NCI-H1105 treated with DMSO at 0.1 percent for 48 hours (cell line): ENCODE results near the gene GPATCH4.
A peak's percentile ranks its signal among the peaks of the same experiment; 100 is the strongest.
"Not testable (repeated sequence)": the region's sequence is repeated elsewhere in the genome, so short reads cannot be mapped to it uniquely, and the experiment has no call there.

Experiments used
- DNase-seq: peaks from one replicate; lab custom pipeline; 2025; lab: John Stamatoyannopoulos, UW

GPATCH4 gene

DNA sequence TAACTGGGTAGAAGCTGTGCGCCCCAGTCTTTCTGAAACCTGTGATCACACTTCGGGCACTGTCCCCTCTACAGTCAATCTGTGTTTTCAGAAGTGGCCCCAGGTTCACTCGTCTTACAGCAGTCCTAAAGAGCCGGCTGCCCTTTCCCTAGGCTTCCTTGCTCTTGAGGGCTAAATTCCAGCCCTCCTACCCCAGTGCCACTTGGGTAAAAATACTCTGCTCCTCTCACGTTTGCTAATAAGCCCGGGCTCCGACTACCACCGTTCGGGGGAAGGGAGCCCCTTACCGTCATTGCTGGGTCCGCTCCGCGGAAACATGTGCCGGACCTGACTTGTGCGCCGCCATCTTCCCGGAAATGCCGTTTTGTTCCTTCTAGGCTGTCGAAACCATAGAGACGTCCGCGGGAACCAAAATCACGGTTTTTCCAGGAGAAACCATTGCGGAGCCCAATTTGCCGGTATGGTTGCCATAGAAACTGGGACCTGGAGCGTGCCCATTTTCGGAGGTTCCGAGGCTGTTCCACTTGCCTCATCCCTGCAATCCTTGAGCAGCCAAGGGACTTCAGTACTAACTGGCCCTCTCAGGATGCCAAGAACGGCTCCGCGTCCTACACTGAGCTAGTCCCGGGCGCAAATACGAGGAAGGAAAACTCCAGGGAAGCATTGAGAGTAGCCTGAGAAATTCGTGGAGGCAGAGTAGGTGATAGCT, at the start of gene GPATCH4:
Gene GPATCH4 (minus strand): TSS at position 358 of the 709 bp plus-strand sequence.
- peak; percentile 86 for DNase-seq

DNA sequence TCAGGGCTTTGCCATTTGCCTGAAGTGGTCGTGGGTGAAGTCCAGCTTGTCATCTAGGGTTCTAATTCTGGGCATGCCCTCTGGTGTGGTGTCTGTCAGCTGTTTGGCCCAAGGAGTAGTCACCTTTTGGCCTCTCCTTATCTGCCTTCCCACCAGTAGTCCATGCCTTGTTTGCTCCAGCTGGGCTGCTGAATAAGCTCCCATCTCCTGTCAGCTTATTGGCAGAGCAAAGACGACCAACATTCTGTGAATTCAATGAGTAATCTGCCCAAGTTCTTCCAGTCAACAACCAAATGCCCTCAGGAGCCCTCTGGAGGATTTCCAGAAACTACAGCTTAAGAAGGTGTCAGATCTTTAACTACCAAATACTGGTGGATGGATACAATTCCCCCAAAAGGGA, 47.7 kb upstream of the GPATCH4 start:
- DNase-seq, result no peak

DNA sequence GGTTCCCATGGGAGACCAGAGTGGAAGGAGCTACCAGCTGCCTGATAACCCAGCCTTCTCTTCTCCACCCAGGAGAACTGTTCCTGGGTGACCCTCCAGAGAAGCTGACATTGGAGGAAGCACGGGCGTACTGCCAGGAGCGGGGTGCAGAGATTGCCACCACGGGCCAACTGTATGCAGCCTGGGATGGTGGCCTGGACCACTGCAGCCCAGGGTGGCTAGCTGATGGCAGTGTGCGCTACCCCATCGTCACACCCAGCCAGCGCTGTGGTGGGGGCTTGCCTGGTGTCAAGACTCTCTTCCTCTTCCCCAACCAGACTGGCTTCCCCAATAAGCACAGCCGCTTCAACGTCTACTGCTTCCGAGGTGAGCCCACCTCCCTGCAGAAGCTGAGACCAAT, 47.2 kb upstream of the GPATCH4 start:
- no peak for DNase-seq

DNA sequence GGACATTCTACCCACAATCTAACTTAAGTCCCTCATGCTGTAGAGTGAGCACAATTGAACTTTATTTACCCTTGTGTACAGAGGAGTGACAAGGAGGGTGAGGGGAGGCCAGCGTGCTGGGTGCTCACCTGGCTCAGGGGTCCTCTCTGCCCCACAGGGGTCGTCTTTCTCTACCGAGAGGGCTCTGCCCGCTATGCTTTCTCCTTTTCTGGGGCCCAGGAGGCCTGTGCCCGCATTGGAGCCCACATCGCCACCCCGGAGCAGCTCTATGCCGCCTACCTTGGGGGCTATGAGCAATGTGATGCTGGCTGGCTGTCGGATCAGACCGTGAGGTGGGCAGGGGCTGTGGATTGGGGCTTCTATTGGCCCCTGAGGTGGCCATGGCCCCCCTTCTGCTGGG, 46.1 kb upstream of the GPATCH4 start:
- DNase-seq, result no peak

DNA sequence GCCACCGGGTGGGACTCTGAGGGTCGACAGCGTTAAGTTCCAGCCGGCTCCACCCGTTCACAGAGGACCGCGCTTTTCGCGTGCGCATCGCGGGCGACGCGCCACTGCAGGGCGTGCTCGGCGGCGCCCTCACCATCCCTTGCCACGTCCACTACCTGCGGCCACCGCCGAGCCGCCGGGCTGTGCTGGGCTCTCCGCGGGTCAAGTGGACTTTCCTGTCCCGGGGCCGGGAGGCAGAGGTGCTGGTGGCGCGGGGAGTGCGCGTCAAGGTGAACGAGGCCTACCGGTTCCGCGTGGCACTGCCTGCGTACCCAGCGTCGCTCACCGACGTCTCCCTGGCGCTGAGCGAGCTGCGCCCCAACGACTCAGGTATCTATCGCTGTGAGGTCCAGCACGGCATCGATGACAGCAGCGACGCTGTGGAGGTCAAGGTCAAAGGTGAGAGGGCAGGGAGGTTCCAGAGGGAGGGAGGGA, 45.5 kb upstream of the GPATCH4 start:
- no peak for DNase-seq

DNA sequence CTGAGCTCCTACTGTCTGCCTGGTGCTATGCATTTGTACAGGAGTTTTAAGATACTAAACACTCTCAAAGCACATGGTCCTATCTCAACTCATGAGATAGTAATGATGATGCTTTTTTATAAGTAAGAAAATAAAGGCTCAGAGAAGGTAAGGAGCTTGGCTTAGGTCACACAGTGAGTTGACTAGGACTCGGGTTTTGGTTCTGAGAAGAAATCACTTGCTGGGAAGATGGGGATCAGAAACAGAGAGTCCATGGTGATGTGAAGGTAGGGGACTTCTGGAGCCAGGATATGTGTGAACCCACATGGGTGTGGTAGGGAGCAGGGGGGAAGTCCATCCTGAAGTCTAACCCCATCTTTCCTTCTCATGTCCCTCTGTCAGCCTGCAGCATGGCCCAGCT, 44.4 kb upstream of the GPATCH4 start:
- DNase-seq, result no peak

DNA sequence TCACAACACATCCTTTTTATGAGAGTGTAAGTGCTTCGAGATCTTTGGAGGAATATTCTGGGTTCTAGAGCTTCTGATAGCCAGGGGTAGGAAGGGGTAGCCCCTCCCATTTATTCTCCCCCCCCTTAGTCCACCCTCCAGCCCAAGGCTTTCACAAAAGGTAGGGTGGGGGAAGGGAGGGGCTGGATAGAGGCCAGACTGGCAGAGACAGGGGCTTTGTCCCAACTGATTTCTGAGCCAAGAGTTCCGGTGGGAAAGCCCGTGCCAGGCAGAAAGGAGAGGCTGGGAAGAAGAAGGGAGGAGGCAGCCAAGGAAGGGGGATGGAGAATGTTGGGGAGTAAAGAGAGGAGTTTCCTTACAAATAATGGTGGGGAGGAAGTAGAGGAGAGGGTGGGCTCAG, 43.8 kb upstream of the GPATCH4 start:
- no peak for DNase-seq

DNA sequence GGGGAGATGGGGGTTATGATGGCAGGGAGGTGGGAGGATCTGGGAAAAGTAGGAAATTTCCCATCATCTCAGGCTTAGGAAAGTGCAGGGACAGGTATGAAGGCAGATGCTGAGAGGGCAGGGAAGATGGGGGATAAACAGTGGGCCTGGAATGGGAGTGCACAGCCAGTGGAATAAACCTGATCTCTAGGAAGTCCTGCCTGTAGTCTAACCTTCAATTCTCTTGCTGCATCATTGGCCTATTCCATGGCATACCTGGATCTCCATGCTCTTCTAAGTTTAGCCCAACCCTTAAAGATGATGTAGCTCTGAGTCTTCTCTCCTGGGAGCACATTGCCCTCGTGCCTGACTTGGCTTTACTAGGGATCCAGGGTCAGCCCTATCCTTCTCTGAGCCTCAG, 43.4 kb upstream of the GPATCH4 start:
- DNase-seq, result no peak

DNA sequence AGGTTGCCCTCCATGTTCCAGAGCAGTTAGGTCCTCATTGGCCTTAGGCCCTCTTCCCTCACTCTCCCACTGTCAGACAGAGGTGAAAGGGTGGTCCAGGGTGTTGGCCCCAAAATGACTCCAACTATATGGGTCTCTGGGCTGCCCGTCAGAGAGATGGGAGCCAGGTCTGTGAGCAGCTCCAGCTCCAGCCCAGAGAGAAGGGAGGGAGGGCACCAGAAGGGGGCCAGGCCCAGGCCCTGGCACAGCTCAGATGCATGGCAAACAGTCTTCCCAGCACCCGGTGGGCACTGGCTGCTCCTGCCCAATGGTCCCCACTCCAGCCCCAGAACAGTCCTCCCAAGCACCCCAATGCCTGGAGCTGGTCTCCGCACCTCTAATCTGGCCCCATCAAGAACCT, 42.9 kb upstream of the GPATCH4 start:
- no peak for DNase-seq

DNA sequence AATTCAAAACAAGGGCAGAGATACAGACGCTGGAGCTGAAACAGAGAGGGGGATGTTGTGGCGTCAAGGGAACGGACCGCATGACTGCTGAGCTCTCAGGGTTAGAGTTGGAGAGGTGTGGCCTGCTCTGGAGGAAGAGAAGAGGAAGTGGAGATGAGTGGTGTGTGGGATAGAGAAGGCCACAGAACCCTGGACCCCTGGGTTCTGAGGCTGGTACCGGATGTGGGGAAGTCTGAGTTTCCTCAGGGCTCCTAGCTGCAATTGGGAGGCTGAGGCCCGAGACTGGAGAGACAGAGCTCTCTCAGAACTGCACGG, 42.5 kb upstream of the GPATCH4 start:
- no peak for DNase-seq

DNA sequence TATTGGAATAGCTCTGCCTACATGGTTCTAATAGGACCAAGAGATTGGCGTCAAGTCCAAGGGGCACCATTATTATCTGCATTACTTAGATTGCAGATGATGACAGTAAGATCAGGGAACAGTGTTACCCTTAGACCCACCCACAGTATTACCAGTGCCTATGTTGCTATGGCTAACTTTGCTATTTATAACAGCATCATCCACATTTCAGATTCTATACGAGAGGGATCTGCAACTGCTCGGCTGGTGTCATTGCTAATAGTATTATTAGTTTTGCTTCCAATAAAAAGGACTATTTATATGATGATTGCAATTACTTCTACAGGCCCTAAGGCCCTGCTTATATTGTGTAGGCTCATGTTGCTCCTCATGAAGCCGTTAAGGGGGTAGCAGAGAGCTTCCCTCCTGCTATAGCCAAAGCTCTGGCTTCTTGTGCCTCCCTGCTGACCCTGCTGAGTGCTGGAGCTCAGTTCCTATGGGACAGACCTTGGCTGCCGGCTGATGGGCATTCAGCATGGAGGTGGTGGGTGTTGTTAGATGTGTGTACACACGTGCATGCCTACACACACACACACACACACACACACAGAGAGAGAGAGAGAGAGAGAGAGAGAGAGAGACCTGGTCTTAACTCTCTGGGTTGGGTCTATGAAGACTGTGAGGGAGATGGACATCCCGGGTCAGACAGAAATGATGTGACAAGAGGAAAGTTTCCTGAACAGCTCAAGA, 41.9 kb upstream of the GPATCH4 start:
- DNase-seq, result no peak

DNA sequence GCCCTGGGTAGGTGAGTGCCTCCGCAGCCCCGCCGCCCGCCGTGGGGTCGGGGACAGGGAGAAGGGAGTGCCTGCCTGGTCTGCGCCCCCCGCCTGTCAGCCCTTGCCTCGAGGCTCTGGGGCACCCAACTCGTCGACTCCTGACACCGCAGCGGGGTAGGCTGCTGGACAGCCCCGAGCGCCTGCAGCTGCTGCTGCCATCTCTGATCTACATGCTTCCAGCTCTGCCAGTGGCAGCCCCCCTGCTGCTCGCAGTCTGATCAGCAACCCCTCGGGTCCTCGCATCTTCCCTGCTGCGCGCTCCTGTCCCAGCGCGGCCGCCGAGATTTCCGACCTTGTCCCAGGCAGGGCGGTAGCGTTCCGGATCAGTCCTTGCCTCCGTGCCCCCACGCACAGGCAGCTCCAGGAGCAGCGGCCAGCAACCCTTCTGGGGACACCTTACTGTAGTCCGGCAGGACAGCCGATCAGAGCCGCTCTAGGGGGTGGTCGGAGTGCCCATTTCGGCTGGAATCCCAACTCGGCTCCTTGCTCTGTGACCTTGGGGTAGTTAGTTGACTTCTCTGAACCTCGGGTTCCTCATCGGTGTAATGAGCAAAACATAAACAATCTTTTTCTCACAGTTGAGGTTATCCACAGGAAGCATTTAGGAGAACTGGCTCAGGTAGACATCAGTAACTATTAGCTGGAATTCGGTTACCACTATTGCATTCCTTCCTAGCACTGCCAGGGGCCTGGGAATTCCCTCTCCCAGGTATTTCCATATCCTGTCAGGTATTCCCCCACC, 41.2 kb upstream of the GPATCH4 start:
- DNase-seq, result no peak

DNA sequence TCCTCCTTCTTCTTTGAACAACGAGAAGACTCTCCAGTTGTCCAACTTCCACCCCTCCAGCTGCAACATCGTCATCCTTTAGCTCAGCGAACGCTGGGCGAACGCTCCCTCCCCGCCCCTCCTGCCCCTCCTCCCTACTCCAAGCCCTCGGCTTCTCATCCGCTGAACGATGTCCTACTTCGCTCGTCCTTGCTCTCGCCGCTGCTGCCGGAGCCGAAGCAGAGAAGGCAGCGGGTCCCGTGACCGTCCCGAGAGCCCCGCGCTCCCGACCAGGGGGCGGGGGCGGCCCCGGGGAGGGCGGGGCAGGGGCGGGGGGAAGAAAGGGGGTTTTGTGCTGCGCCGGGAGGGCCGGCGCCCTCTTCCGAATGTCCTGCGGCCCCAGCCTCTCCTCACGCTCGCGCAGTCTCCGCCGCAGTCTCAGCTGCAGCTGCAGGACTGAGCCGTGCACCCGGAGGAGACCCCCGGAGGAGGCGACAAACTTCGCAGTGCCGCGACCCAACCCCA, 40.5 kb upstream of the GPATCH4 start, which contains the start of gene BCAN:
Gene BCAN (plus strand): TSS at position 357 of the 504 bp plus-strand sequence. CDS start 3,938 bp downstream, outside the sequence.
- peak; percentile 59 for DNase-seq

DNA sequence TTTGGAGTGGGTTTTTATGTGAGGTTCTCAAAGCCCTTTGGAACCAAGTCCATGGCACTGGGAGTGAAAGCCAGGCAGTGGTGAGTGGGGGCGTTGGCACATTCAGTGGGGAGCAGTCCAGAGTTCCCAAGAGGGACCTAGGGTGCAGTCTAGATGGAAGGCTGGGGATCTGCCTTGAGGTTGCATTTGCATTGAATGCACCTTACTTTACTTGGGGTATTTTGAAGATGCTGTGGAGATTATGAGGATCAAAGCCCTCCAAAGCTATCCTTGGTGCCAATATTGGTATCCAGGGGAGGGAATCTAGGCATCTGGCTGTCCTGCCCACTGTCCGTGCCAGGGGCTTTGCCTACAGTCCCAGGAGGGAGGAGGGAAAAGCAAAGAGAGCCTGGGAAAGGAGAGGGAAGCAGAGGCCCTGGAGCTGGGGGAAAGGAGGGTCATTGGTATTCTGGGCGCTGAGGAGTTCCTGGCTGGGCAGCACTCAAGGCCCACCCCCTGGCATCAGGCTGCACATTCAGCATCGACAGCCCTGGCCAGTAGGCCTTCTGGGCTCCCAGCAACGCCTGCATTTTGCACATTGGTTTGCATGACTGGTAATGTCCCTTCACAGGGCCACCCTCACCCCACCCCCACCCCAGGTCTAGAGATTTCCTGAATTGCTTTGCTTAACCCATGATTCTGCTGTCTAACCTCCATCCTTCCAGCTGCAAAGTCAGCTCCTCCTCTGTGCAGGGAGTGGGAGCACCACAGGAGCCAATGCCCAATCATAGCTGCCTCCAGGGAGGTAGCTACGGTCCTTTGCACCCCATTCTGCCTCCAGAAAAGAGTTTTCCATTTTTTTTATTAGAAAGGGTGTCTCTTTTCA, 39.8 kb upstream of the GPATCH4 start:
- no peak for DNase-seq

DNA sequence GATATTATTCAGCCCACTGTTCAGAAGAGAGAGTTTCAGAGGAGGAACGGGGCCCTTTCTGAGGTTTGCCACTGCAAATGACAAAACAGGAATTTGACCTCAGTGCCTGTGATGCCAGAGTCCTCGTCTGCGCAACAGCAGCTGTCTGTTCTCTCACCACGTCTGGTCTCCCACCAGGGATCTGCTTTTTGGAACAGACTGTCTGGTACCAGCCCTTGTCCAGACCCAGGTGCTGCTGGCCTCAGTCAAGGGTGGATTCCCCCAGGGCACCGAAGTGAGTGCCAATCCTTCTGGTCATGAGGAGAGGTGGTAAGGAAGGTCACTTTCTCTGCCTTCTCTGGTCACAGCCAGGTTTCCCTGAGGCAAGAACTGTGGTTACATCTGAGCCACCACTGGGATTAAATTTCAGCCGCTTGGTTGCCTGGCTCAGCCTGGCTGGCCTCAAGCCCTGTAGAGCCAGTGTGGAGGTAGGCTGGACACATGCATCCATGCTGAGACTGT, 38.4 kb upstream of the GPATCH4 start:
- DNase-seq, result no peak

DNA sequence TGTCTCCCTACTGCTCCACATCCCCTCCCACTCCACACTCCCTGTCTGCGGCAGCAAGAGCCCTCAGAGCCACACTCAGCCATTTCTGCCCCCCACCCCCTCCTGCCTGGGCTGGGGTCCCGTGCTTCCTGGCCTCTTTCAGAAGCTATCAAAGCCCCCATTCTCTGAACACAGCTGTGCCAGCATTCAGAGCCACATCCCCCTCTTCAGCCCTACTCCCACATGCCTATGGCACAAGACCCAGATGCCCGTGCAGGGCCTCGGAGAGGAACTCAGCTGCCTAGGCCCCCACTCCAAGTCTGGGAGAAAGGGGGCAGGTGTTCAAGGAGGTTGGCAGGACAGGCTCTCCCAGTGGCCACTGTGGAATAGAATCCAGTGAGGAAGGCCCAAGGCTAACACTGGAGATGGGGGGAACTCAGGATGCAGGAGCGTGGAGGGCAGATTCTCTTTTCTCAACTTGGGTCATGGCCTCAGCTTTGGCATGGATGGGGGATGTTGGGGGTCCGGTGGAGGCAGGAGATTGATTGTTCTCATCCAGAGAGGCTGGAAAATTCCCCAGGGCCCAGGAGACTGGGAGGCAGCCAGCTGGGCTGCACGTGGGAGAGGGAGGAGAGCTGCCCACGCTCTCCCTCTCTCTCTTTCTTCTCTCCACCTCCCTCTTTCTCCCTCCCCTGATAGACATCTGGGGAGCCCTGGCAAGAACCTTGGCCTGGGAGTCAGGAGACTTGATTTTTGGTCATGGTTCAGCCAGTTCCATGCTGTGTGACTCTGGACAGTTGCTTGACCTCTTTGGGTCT, 37.1 kb upstream of the GPATCH4 start:
- no peak for DNase-seq

DNA sequence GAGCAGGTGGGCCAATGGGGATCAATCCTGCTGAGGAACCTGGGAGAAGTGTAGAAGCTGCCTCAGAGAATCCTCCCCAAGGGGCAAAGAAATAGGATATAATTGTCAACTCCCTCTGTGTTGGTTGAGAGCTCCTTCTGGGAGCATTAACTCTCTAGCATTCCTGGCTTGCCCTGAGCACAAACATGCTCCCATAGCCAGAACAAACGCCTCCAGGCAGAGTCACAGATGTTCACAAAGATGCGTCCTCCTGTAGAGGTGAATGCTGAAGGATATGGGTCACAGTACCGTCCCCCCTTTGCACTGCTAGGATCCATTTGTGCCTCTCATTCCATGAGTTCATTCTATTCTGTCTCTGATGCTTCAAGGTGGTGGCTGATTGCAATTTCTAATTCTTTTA, 31.1 kb upstream of the GPATCH4 start:
- no peak for DNase-seq

DNA sequence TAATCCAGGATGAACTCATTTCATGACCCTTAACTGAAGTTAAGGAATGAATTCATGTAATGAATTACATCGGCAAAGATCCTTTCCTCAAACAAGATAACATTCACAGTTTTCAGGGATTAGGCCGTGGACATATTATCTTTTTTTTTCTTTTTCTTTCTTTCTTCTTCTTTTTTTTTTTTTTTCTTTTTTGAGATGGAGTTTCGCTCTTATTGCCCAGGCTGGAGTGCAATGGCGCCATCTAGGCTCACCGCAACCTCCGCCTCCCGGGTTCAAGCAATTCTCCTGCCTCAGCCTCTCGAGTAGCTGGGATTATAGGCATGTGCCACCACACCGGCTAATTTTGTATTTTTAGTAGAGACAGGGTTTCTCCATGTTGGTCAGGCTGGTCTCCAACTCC, 29.9 kb upstream of the GPATCH4 start:
- DNase-seq, result not testable (repeated sequence)

DNA sequence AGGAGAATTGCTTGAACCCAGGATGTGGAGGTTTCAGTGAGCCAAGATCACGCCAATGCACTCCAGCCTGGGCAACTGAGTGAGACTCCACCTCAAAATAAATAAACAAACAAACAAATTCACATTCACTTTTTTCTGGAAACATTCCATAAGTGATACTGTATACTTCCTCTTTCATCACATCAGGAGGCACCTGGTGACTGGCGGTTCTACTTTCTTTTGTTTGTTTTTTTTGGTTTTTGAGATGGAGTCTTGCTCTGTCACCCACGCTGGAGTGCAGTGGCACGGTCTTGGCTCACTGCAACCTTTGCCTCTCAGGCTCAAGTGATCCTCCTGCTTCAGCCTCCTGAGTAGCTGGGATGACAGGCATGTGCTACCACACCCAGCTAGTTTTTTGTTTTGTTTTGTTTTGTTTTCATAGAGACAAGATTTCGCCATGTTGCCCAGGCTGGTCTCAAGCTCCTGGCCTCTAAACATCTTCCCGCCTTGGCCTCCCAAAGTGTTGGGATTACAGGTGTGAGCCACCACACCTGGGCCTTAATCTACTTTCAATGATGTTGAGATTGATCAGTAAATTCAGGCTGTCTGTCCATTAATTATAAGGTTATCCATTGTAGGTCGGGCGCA, 28.7 kb upstream of the GPATCH4 start:
- no peak for DNase-seq

DNA sequence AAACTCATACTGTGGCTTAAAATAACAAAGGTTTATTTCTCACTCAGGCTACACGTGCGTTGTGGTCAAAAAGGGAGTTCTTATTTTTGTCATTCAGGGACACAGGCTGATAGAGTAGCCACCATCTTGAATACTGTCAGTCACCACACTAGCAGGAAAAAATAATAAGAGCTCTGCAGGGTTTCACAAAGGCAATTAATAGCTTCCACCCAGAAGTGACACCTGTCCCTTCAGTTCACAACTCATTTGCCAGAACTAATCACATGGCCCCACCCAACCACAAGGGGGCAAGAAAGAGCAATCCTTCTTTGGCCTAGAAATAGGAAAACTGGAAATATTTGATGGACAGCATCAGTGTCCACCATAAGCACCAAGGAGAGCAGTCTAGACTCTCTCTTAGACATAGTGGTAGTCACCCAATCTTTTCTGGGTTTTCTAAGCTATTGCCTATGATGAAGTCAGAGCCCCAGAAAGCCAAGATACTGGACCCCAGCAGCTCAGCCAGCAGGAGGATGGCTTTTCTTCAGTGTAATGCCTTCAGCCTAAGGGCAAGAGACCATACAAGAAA, 26.1 kb upstream of the GPATCH4 start:
- DNase-seq, result peak; percentile 65
